Breast epithelium (tissue), 4 donors: Measurements from ENCODE around the gene NCKAP5L. TPM values are rescaled to one million over a fixed set of nuclear protein-coding genes. Genes with fewer than 3 reads are reported as not detected.
A peak's percentile ranks its signal among the peaks of the same experiment; 100 is the strongest.

ENCODE experiments used
- DNase-seq, 2 donors: peaks; one replicate each; pipeline ENCODE4 v3.0.0-alpha.2; 2019; ENCODE audit warnings: low spot score in 2 of 2
- H3K27ac ChIP-seq, 2 donors: fragments of 200-600 bp; sonication (generic) in 1 of 2; one replicate each; pipeline ENCODE4 v1.5.1; 2016 to 2019; ENCODE audit warnings: mild to moderate bottlenecking in 1 of 2
- H3K27me3 ChIP-seq, 2 donors: fragments of 200-600 bp; sonication (generic) in 1 of 2; one replicate each; pipeline versions ENCODE4 v1.5.1 to v1.6.0; 2017 to 2019; ENCODE audit warnings: control low read depth in 1 of 2, mild to moderate bottlenecking in 1 of 2
- H3K36me3 ChIP-seq: fragments of 200-600 bp; one replicate; pipeline ENCODE4 v1.5.1; 2019
- H3K4me1 ChIP-seq, 2 donors: fragments of 200-600 bp; sonication (generic); one replicate each; pipeline ENCODE4 v1.5.1; 2016 to 2019; ENCODE audit warnings: control low read depth in 1 of 2
- H3K4me3 ChIP-seq, 3 donors: fragments of 200-600 bp; sonication (generic); 1 replicate in 2 of 3; 2 replicates in 1 of 3; pipeline ENCODE4 v1.5.1; 2016 to 2019; ENCODE audit warnings: mild to moderate bottlenecking in 3 of 3, moderate library complexity in 2 of 3
- H3K9me3 ChIP-seq, 2 donors: fragments of 200-600 bp; sonication (generic) in 1 of 2; one replicate each; pipeline ENCODE4 v1.5.1; 2016 to 2019; ENCODE audit warnings: control low read depth in 1 of 2
- POLR2A ChIP-seq: fragments of 450-650 bp; IDR thresholded peaks from one replicate; pipeline ENCODE4 v1.6.1; 2016; ENCODE audit warnings: antibody characterized with exemption, mild to moderate bottlenecking, moderate library complexity
- POLR2AphosphoS5 ChIP-seq, 3 donors: sonication (generic); formaldehyde crosslinking; IDR thresholded peaks; one replicate each; pipeline ENCODE4 v1.6.1; 2017; ENCODE audit warnings: antibody characterized with exemption in 3 of 3
- intact Hi-C: fragments of 100-400 bp; cut with DNase I; formaldehyde crosslinking; loops from one replicate; pipeline ENCODE4 v1.15.1; 2023; ENCODE audit warnings: low total_unique reads
- total RNA-seq, 3 donors: library from RNA; depleted of rRNA; stranded (reverse); fragments of >200 nt; gene quantifications; one replicate each; pipeline ENCODE4 v1.1.0, GENCODE V29; 2016
- TF ChIP-seq, protein P1 (sequence below), 3 donors: fragments of 450-650 bp; IDR thresholded peaks; one replicate each; pipeline ENCODE4 v1.5.1; 2016 to 2017; ENCODE audit warnings: antibody characterized with exemption in 3 of 3, mild to moderate bottlenecking in 3 of 3, moderate library complexity in 3 of 3

The NCKAP5L gene
- total RNA-seq, 3 donors from 2014 or later, result 11.4 to 15.8 (median 12.1) TPM

DNA sequence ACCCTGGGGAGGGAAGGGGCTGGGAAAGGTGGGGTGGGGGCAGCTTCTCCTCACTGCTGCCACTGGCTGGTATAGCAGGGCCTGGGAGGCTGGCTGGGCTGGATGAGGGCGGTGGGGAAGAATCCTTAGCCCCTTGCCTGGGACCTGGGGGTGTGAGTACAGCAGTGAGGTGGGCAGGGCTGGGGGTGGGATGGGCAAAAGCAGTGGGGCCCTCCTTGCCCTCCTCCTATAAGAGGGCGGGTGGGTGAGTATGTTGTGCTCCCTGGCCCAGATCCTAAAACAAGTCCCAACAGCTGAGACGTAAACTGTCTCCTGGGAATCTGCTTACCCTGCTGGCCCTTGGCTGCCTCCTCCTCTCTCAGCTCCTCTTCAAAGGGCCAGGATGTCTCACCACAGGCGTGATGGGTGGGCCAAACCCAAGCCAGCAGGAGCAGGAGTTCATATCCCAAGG, 2.2 kb downstream of the NCKAP5L start:
- Histone ChIP-seq H3K4me3 (peak overlapping the region in 2 of 3 donors; percentile 87 to 89), H3K27me3 (no peaks in the 10 kb centered on the region), H3K36me3 (no peaks in the 10 kb centered on the region), H3K27ac (peak overlapping the region; percentile 87 to 89), H3K9me3 (no peaks in the 10 kb centered on the region), H3K4me1 (peaks cover 4 to 19% of the 10 kb centered on the region in 2 donors)
- intact Hi-C loops, result loop anchor here (1.0 kb wide), 1 partner anchor 58 kb away; no protein-coding TSS in a partner anchor
- TF ChIP-seq POLR2A (no peak), POLR2AphosphoS5 (IDR thresholded peaks at IDR 0.05) (no peak)
- TF ChIP-seq, protein P1, sequence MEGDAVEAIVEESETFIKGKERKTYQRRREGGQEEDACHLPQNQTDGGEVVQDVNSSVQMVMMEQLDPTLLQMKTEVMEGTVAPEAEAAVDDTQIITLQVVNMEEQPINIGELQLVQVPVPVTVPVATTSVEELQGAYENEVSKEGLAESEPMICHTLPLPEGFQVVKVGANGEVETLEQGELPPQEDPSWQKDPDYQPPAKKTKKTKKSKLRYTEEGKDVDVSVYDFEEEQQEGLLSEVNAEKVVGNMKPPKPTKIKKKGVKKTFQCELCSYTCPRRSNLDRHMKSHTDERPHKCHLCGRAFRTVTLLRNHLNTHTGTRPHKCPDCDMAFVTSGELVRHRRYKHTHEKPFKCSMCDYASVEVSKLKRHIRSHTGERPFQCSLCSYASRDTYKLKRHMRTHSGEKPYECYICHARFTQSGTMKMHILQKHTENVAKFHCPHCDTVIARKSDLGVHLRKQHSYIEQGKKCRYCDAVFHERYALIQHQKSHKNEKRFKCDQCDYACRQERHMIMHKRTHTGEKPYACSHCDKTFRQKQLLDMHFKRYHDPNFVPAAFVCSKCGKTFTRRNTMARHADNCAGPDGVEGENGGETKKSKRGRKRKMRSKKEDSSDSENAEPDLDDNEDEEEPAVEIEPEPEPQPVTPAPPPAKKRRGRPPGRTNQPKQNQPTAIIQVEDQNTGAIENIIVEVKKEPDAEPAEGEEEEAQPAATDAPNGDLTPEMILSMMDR (IDR thresholded peaks at IDR 0.05), result no peak
- peak in 1 of 2 donors; percentile 80 for DNase-seq

DNA sequence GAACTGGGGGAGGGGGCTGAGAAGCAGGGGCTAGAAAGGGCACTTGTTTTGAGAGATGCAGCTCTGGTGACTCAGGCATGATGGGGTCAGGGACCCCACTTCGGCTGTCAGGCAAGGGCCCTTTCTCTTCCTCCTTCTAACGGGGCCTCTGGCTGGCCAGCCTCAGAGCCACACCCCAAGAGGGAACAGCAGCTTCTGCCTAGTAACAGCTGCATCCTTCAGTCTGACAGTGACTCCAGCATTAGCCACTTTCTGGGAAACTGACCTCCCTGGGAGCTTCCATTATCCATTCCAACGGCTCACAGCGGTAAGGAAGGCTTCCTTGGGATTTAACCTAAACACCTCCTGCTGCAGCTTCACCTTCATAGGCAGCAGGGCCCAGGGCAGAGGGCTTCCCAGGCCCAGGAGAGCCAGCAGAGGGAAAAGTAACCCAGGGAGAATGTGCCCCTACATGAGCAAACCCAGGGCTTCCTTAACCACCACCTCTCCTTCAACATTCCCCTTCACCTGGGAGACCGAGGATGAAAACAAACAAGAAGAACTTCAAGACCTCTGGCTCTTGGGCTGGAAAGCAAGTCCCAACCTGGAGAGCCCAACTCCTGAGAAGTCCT, 2.7 kb downstream of the NCKAP5L start:
- peaks cover 4 to 19% of the 10 kb centered on the region in 2 donors for H3K4me1 ChIP-seq
- no peak for DNase-seq
- TF ChIP-seq, protein P1 (IDR thresholded peaks at IDR 0.05), result no peak
- TF ChIP-seq POLR2AphosphoS5 (IDR thresholded peaks at IDR 0.05) (no peak), POLR2A (no peak)
- peak overlapping the region in 2 of 3 donors; percentile 87 to 89 for H3K4me3 ChIP-seq
- no peaks in the 10 kb centered on the region for H3K36me3 ChIP-seq
- H3K9me3 ChIP-seq, result no peaks in the 10 kb centered on the region
- intact Hi-C loops, result loop anchor here (1.0 kb wide), 1 partner anchor 59 kb away; no protein-coding TSS in a partner anchor
- H3K27me3 ChIP-seq, result no peaks in the 10 kb centered on the region
- H3K27ac ChIP-seq, result peak overlapping the region; percentile 87 to 89

DNA sequence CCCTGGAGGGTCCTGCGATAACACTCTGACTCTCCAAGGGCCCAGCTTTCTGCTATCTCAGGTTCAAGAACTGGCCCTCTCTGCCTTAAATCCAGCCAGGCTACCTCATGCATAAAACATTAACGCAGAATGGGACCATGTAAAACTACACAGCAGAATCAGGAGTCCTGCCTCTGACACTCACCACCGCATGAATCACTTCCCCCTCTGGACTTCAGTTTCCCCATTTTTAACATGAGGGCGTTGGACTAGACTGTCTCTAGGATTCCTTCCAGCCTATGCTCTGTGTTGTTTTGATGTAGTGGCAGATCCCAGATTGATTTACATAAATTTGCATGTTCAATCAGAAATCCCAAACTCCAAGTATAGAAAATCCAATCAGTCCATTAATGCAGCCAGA, 3.3 kb downstream of the NCKAP5L start:
- intact Hi-C loops, result loop anchor here (1.0 kb wide), 1 partner anchor 59 kb away; no protein-coding TSS in a partner anchor
- Histone ChIP-seq H3K27ac (peak overlapping the region; percentile 87 to 89), H3K9me3 (no peaks in the 10 kb centered on the region), H3K4me3 (peak overlapping the region in 1 of 3 donors; percentile 87), H3K4me1 (peaks cover 4 to 19% of the 10 kb centered on the region in 2 donors), H3K27me3 (no peaks in the 10 kb centered on the region), H3K36me3 (no peaks in the 10 kb centered on the region)
- DNase-seq, result no peak
- no peak for TF ChIP-seq POLR2AphosphoS5 (IDR thresholded peaks at IDR 0.05)
- TF ChIP-seq POLR2A, result no peak
- TF ChIP-seq, protein P1 (IDR thresholded peaks at IDR 0.05), result no peak

- no peak overlapping the region for H3K4me3 ChIP-seq
- intact Hi-C loops, result no loop called here
Measured at GRCh38 chr12:49824416-49824815, 3.8 kb downstream of the NCKAP5L start.

DNA sequence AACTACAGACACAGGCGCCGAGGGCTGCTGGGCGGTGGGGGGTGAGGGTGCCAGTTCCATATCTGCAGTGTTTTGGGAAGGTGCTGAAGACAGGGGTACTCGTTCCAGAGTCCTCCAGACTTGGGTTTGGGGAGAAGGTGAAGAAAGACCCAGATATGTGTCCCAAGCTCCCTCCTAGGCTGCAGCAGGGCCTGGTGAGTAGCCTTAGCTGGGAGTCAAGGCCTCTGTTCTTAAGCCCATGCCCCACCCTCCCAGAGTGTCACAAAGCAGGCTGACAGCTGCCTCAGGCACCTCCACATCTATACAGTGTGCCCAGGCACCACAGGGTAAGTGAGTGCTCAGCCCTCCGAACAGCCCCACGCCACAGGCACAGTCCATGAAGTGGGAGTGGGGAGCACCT, 4.3 kb downstream of the NCKAP5L start:
- Histone ChIP-seq H3K4me3 (no peak overlapping the region), H3K27ac (peak overlapping the region; percentile 87 to 89), H3K9me3 (no peaks in the 10 kb centered on the region), H3K27me3 (no peaks in the 10 kb centered on the region), H3K36me3 (no peaks in the 10 kb centered on the region), H3K4me1 (peaks cover 4 to 16% of the 10 kb centered on the region in 2 donors)
- intact Hi-C loops, result no loop called here
- no peak for TF ChIP-seq POLR2A
- TF ChIP-seq POLR2AphosphoS5 (IDR thresholded peaks at IDR 0.05), result no peak
- TF ChIP-seq, protein P1 (IDR thresholded peaks at IDR 0.05), result no peak
- DNase-seq, result no peak

More at GRCh38 chr12:49824416-49824815, 3.8 kb downstream of the NCKAP5L start:
- Histone ChIP-seq H3K4me1 (peaks cover 4 to 19% of the 10 kb centered on the region in 2 donors), H3K27ac (peak overlapping the region; percentile 87 to 89), H3K36me3 (no peaks in the 10 kb centered on the region), H3K27me3 (no peaks in the 10 kb centered on the region), H3K9me3 (no peaks in the 10 kb centered on the region)
- TF ChIP-seq POLR2A (no peak), POLR2AphosphoS5 (IDR thresholded peaks at IDR 0.05) (no peak)
- TF ChIP-seq, protein P1 (IDR thresholded peaks at IDR 0.05), result no peak
- DNase-seq, result no peak
